Esophagus squamous epithelium (tissue), 5 donors: ENCODE results near the gene BATF. TPM values are rescaled to one million over a fixed set of nuclear protein-coding genes. Genes with fewer than 3 reads are reported as not detected.

Experiments used
- DNase-seq: peaks from one replicate; lab custom pipeline; 2025; lab: John Stamatoyannopoulos, UW
- H3K27ac ChIP-seq, 4 donors: fragments of 200-600 bp; sonication (generic); one replicate each; pipeline ENCODE4 v1.5.1; 2016 to 2019; ENCODE audit warnings: mild to moderate bottlenecking in 1 of 4
- H3K27me3 ChIP-seq, 4 donors: fragments of 200-600 bp; sonication (generic); 1 replicate in 3 of 4; 2 replicates in 1 of 4; pipeline versions ENCODE4 v1.5.1 to v1.6.0; 2017 to 2021; ENCODE audit warnings: antibody characterized with exemption in 1 of 4
- H3K36me3 ChIP-seq, 3 donors: fragments of 200-600 bp; sonication (generic); one replicate each; pipeline ENCODE4 v1.5.1; 2016 to 2019
- H3K4me1 ChIP-seq, 3 donors: fragments of 200-600 bp; sonication (generic); one replicate each; pipeline ENCODE4 v1.5.1; 2017 to 2019
- H3K4me3 ChIP-seq, 4 donors: fragments of 200-600 bp; sonication (generic); 1 replicate in 3 of 4; 2 replicates in 1 of 4; pipeline ENCODE4 v1.5.1; 2016 to 2019; ENCODE audit warnings: mild to moderate bottlenecking in 2 of 4, moderate library complexity in 1 of 4
- H3K9me3 ChIP-seq, 3 donors: fragments of 200-600 bp; sonication (generic); one replicate each; pipeline ENCODE4 v1.5.1; 2016 to 2019
- POLR2A ChIP-seq, 4 donors: fragments of 450-650 bp; IDR thresholded peaks; one replicate each; pipeline ENCODE4 v1.6.1; 2017; ENCODE audit warnings: antibody characterized with exemption in 4 of 4, mild to moderate bottlenecking in 4 of 4, moderate library complexity in 3 of 4
- WGBS, 2 donors: methylation state at CpG; one replicate each; pipeline ENCODE4 v1.1.5; 2018; 5-methylcytosine and 5-hydroxymethylcytosine counted together
- intact Hi-C: fragments of 100-400 bp; cut with DNase I; formaldehyde crosslinking; loops from one replicate; pipeline ENCODE4 v1.15.0; 2022
- total RNA-seq, 4 donors: library from RNA; depleted of rRNA; stranded (reverse); fragments of >200 nt; gene quantifications; one replicate each; pipeline ENCODE4 v1.1.0, GENCODE V29; 2016
- TF ChIP-seq, protein P1 (sequence below), 6 experiments: fragments of 450-650 bp in 4 of 6; fragments of 200-600 bp in 2 of 6; sonication (generic) in 2 of 6; IDR thresholded peaks; one replicate each; pipeline ENCODE4 v1.5.1; 2016 to 2019; ENCODE audit warnings: antibody characterized with exemption in 6 of 6, mild to moderate bottlenecking in 4 of 6, moderate library complexity in 4 of 6
- donor health status: DM: yes; HTN: yes; CAD: no.

Gene BATF
- total RNA-seq, 4 donors from 2014 or later = 1.7 to 14.5 (median 6.8) TPM

DNA sequence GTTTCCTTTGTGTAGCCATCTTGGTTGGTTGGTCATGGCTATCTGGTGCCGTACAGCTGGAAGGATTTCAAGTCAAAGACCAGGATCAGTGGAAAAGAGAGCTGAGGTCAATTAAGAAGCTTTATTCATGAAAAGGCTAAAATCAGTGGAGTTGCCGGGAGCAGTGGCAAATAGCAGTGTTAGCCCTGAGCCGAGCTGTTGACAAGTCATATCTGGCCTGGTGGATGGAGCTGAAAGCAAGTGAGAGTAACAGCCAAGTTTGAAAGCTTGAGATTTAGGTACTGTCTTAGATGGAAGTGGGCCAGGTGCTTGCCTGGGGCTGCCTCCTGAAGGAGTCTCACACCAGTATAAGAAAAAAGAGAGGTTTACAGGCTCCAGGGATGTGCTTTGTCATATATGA is 9.0 kb downstream of the BATF start:
- TF ChIP-seq, protein P1, sequence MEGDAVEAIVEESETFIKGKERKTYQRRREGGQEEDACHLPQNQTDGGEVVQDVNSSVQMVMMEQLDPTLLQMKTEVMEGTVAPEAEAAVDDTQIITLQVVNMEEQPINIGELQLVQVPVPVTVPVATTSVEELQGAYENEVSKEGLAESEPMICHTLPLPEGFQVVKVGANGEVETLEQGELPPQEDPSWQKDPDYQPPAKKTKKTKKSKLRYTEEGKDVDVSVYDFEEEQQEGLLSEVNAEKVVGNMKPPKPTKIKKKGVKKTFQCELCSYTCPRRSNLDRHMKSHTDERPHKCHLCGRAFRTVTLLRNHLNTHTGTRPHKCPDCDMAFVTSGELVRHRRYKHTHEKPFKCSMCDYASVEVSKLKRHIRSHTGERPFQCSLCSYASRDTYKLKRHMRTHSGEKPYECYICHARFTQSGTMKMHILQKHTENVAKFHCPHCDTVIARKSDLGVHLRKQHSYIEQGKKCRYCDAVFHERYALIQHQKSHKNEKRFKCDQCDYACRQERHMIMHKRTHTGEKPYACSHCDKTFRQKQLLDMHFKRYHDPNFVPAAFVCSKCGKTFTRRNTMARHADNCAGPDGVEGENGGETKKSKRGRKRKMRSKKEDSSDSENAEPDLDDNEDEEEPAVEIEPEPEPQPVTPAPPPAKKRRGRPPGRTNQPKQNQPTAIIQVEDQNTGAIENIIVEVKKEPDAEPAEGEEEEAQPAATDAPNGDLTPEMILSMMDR (IDR thresholded peaks at IDR 0.05) = no peak
- TF ChIP-seq POLR2A (IDR thresholded peaks at IDR 0.05) = no peak
- intact Hi-C loops = no loop called here
- Histone ChIP-seq H3K27me3 (no peaks in the 10 kb centered on the region), H3K9me3 (no peaks in the 10 kb centered on the region), H3K27ac (no peak overlapping the region), H3K4me1 (peaks cover 0 to 3% (median 0%) of the 10 kb centered on the region in 3 donors), H3K4me3 (no peak overlapping the region), H3K36me3 (no peaks in the 10 kb centered on the region)
- no peak for DNase-seq
- WGBS, 2 donors = 34 to 49% methylated on average over 3 of the region's 3 CpGs

DNA sequence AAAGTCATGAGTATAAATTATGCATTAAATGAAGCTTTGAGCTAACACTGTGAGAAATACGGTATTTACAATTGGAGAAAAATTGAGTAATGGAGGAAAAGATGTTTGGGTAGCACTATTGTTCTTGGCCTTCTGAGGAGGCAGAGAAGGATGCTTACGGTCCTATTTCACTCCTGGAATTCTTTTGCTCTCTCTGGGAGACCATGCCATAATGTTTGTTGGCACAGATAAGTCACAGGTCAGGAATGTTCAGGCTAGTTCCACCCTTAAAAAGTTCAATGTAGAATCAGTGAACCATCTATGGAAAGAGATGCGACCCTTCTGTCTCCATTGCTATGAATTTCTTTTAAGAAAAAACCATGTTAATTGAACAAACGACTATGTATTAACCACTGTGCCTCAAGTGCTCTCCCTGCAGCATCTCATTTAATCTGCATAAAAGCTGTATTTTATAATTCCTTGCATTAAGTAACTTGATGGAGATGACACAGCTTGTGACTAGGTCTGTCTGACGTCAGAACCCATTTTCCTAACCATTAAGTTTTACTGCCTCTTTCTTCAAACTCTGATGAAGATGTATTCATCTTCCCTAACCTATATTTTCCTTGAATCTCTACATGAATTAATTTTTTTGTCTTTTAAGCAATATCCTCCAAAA is 9.5 kb downstream of the BATF start:
- no peak for DNase-seq
- intact Hi-C loops = no loop called here
- Histone ChIP-seq H3K27me3 (no peaks in the 10 kb centered on the region), H3K9me3 (no peaks in the 10 kb centered on the region), H3K4me3 (no peak overlapping the region), H3K4me1 (peaks cover 0 to 8% (median 0%) of the 10 kb centered on the region in 3 donors), H3K27ac (no peak overlapping the region), H3K36me3 (no peaks in the 10 kb centered on the region)
- WGBS, 2 donors = 48 to 67% methylated on average over 5 of the region's 5 CpGs
- TF ChIP-seq, protein P1 (IDR thresholded peaks at IDR 0.05) = no peak
- TF ChIP-seq POLR2A (IDR thresholded peaks at IDR 0.05) = no peak

DNA sequence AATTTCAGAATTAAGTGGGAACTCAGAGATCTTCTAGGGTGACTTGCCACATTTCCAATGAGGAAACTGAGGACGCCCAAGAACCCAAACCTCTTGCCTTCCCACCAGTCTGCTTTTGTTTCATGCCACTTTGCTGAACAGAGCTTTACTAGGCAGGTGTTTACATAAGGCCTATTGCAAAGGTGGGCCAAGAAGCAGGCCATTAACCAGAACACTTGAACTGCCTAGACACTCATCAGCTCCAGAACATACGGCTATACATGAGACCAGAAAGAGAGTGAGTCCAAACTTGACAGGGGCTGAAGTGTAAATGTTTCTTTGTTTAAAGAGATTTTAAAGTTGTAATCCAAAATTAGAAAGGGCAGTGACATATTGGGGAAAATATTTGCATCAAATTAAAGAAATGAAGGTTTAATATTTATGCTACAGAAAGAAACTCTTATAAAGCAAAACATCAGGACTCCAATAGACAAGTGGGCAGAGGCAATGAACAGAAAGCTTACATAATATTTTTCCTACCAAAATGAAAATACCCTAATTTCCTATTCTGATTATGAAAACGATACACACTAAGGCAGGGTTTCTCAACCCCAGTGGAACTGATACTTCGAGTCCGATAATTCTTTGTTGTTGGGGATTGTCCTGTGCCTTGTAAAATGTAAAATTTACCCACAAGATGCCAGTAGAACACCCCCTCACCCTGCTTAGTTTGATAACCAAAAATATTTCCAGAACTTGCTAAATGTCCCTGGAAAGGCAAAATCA is 11.7 kb downstream of the BATF start:
- Histone ChIP-seq H3K4me1 (peaks cover 0 to 9% (median 0%) of the 10 kb centered on the region in 3 donors), H3K9me3 (no peaks in the 10 kb centered on the region), H3K36me3 (no peaks in the 10 kb centered on the region), H3K27me3 (no peaks in the 10 kb centered on the region), H3K27ac (no peak overlapping the region), H3K4me3 (no peak overlapping the region)
- intact Hi-C loops = no loop called here
- no peak for DNase-seq
- TF ChIP-seq, protein P1 (IDR thresholded peaks at IDR 0.05) = no peak
- no peak for TF ChIP-seq POLR2A (IDR thresholded peaks at IDR 0.05)
- 58 to 76% methylated on average over 5 of the region's 5 CpGs for WGBS, 2 donors

DNA sequence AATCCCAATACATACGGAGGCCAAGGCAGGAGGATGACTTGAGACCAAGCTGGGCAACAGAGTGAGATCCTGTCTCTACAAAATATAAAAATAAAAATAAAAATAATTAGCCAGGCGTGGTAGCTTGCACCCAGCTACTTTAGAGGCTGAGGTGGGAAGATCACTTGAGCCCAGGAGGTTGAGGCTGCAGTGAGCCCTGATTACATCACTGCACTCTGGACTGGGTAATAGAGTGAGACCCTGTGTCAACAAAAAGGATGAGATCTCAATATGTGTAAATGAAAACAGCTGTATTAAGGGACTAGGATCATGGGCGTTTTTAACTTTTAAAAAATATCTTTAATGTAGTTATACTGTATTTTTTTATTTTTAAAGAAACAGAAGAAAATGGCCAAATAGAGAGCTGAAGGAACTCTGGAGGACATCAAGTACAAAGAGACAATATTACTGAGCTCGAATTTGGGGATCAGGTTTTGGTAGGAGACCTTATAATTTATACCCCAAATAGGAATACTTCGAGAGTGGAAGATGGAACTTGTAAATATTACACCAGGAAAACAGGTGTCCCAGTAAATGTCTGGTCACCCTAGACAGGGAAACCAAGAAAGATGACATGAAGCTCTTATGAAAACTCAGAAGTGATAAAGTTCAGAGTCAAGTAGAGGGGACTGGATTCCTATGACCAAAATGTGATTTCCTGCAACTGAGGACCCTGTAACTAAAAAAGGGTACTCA is 13.1 kb downstream of the BATF start:
- no peak for DNase-seq
- intact Hi-C loops = no loop called here
- 68 to 76% methylated on average over 5 of the region's 5 CpGs for WGBS, 2 donors

More for the DNA sequence above, 13.1 kb downstream of the BATF start:
- Histone ChIP-seq H3K9me3 (no peaks in the 10 kb centered on the region), H3K4me3 (no peak overlapping the region), H3K27ac (peak overlapping the region; percentile 27 to 80 (median 37)), H3K4me1 (peaks cover 0 to 9% (median 0%) of the 10 kb centered on the region in 3 donors), H3K27me3 (no peaks in the 10 kb centered on the region), H3K36me3 (no peaks in the 10 kb centered on the region)
- no peak for TF ChIP-seq POLR2A (IDR thresholded peaks at IDR 0.05)
- TF ChIP-seq, protein P1 (IDR thresholded peaks at IDR 0.05) = no peak
